MV-4-11 (cell line): ENCODE data around the gene FIBP.

ENCODE experiments used
- DNase-seq: peaks from one replicate; lab custom pipeline; 2025; lab: John Stamatoyannopoulos, UW

The FIBP gene

GRCh38 chr11:65888163-65888814, at the start of gene FIBP:
TSS of gene FIBP (minus strand) at chr11:65888471. CDS start at chr11:65888418, 53 bp downstream.
- peak; percentile 93 for DNase-seq

GRCh38 chr11:65937766-65938165, 49.5 kb upstream of the FIBP start:
- DNase-seq = no peak

DNA sequence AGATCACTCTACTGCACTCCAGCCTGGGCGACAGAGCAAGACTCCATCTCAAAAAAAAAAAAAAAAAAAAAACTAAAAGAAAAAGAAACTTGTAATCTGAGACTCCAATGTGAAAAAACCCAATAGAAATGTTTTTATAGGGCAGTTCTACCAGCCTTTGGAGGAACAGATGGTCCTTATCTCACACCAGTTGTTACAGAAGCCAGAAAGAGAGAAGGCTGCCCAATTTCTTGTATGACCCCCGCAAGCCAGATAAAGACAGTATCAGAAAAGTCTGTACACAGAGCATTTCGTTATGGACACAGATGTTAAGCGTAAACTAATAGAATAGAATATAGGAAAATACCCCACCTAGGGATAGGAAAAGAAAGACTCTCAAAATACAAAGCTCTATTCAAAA, 45.7 kb upstream of the FIBP start:
- no peak for DNase-seq

GRCh38 chr11:65932558-65932919, 44.3 kb upstream of the FIBP start:
- peak; percentile 9 for DNase-seq

DNA sequence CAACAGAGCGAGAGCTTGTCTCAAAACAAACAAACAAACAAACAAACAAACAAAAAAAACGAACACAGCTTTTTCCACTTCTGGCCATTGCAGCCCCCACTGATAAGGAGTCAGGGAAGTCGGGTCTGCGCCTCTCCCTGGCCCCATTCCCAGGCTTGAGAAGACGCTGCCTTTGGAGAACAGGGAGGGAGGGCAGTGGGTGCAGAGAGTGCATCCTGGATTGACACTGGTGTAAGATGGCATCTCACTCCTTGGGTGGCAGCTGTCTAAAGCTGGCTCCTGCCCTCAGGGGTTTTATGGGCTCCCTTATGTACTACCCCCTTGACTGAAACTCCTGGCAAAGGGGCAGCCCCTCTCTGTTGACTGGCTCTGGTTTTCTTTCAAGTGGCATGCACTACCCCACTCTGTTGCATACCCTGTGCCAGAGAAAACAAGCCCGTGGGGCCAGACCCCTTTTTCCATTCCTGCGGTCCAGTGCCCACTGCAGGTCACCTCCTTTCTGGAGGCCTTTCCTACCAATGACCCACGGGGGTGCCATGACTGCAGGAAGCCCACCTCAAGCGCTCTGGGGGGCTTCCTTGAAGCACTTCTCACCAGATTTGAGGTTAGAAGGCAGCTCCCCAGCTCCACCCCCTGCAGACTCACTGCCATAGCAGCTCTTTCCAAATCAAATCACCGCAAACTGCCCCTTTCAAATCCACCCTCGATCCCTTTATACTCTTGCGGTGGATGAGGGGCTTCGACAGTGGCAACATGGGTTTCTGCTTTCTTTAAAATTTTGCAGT, 43.7 kb upstream of the FIBP start:
- no peak for DNase-seq

DNA sequence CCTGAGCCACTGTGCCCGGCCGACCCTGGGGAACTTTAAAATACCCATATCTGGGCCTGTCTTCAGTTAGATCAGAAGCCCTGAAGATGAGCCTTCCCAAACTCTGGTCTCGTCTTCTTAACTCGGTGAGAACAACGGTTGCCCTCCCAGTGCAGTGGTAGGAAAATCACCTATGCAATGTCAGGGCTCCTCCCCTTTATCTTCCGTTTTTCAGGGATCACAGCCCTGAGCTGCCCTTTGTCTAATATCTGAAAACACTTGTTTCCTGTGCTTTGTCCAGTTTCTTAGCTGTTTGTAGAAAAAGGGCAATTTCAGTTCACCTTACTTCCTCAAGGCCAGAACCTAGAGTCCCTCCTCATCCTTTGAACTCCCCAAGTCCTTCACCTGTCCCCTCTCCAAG, 40.4 kb upstream of the FIBP start:
- no peak for DNase-seq

DNA sequence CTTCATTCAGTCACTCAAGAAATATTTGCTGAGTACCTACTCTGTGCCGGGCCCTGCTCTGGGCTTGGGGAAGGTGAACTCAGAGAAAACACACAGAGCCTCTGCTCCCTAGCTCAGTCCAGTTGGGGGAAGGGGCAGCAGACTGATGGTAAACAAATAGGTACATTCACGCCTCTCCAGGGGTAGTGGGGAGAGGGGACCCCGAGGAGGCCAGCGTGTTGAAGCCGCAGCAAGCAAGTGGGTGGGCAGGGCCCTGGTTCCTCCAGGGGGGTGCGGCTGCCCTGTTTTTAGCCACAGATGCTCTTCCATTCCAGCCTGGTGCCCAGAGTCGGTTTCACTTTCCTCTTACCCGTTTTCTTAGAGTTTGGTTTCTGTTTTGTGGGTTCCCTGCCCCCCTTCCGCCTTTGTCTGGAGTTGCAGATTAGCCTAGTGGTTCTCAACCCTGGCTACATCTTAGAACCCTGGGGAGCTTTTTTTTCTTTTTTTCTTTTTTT, 39.7 kb upstream of the FIBP start:
- DNase-seq = peak; percentile 89

DNA sequence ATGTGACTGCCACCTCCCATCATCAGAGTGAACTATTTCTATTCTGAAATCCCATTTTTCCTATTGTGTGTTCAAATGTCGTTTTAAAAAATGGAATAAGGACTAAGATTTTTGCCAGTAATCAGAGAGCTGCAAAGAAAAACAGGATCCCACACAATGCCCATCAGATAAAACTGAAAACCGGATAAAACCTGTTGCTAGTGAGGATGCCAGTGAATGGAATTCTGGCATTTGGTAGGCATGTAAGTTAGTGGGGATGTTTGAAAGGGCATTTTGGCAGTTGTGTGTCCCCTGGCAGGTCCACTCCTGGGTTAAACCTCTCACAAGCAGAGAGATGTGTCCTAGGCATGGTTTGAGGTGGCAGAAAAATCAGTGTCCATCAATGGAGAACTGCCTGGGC, 37.1 kb upstream of the FIBP start:
- no peak for DNase-seq

DNA sequence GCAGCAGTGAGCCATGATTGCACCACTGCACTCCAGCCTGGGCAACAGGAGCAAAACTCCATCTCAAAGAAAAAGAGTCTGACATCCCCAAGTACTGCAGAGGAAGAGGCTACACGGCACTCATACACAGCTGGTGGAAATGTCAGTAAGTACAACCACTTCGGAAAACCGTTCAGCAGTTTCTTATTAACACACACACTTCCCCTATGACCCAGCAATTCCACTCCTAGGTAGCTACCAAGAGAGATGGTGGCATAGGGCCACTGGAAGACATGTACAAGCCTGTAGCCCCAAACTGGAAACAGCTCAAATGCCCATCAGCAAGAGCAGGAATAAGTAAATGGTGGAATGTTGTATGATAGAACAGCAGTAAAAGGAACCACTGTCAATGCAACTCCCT, 34.3 kb upstream of the FIBP start:
- no peak for DNase-seq

DNA sequence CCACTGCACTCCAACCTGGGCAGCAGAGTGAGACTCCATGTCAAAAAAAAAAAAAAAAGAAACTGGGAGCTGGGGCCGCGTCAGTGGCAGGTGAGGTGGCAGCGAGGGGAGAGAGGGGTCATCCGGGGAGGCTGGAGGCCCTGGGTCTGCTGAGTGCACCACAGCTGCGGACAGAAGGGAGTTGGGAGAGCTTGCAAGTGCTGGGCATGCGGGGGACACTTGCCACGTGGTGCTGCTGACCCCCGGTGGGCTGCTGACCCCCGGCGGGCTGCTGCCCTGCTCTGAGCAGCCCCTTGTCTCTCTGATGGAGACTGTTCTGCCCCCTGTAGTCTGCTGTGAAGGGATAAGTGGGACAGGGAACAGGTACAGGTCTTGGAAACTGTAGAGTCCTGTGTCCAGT, 33.6 kb upstream of the FIBP start:
- no peak for DNase-seq

- no peak for DNase-seq
Observed at GRCh38 chr11:65921033-65921555, 32.8 kb upstream of the FIBP start.

DNA sequence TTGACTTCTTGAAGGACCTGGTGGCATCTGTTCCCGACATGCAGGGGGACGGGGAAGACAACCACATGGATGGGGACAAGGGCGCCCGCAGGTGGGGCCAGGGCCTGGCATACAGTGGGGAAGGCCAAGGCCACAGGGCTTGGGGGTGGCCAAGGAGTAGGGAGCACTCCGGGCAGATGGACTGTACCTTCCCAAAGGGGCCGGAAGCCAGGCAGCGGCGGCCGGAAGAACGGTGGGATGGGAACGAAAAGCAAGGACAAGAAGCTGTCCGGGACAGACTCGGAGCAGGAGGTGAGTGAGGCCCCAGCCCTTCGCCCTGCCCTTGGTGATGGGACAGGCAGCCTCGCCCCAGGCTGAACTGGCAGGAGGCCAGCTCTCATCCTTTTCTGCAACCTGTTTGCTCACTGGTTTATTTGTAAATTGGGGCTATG, 32.1 kb upstream of the FIBP start:
- DNase-seq = no peak

DNA sequence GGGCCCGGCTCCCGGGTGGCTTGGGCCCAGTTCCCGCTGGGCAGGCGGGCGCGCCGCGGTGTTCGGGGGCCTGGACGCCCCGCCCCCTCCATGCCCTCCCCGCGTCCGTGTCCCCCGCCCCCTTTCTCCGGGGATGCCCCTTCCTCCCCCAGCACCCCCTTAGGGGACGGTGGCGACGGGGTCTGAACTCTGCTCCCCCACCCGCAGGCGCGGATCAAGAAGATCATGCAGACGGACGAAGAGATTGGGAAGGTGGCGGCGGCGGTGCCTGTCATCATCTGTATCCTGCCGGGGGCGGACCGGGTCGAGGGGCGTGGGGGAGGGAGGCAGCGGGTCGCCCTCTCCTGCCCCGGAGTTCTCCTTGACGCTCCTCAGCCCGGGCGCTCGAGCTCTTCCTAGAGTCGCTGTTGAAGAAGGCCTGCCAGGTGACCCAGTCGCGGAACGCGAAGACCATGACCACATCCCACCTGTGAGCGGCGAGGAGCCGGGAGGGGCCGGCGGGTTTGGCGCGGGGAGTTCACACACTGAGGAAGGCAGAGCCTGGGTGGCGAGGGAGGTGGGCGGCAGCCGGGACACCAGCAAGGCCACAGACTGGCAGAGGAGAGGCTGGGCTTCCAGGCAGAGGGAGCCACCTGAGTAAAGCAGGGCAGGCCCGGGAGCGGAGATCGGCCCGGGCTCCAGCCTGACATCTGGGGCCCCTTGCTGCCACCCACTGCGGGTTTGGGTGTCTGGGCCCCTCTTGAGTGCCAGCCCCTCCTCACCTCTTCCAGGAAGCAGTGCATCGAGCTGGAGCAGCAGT, 31.5 kb upstream of the FIBP start:
- no peak for DNase-seq

GRCh38 chr11:65919141-65919572, 30.9 kb upstream of the FIBP start, which contains the start of gene DRAP1:
TSS of gene DRAP1 (plus strand) at chr11:65919426. CDS start at chr11:65919502, 76 bp downstream.
- peak; percentile 96 for DNase-seq

- no peak for DNase-seq
Observed at GRCh38 chr11:65918211-65919140, 30.2 kb upstream of the FIBP start, which contains the start of gene C11orf68. TSS of gene C11orf68 (minus strand) at chr11:65919062. CDS start at chr11:65919031, 31 bp downstream.

DNA sequence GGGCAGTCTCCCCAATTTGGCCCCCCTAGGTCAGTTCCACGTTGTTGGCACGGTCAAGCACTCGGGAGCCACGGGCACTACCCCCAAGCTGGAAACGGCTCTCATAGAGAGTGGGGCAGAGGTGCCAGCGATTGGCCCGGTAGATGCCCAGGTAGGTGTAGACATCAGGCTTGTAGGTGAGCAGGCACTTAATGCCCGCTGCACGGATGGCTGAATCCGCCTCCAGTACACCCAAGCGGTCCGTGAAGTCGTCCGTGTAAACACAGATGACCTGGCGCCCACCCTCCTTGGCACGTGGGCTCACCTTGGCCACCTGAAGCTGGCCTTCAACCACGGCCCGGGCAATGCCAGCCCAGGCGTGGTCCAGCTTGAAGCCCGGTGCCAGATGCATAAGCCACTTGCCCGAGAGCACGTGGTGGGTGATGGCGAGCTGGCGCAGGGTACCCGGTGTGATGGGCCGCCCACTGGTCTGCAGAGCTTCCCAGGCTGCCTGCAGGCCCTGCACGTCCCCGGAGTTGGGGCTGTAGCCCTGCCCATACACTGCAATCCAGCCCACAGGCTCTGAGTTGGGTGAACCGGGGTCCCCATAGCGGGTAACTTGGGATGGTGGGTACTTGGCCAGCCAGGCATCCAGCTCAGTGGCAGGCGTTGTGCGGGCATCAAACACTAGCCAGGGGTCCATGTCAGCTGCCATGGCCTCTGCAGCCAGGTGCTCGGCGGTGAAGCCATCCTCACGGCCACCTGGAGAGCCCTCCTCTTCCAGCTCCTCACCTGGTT, 29.4 kb upstream of the FIBP start:
- DNase-seq = no peak

- DNase-seq = no peak
Observed at GRCh38 chr11:65917077-65917433, 28.8 kb upstream of the FIBP start.

DNA sequence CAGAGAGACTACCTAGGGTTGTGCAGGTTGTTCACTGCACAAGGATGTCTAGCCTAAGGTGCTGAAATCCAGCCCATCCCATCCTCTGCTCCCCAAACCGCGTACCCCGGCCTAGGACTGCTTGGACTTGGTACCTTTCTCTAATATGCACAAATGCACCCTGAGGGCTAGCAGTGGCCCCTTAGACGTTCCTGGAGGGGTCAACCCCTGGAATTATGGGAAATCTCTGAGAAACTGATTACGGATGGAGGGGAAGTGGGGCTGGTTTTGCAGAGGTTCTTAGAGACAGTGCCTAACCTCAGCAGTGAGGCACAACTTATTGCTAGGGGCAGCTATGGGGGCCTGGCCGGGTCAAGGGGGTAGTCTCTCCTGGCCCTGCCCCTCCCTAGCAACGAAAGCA, 28.1 kb upstream of the FIBP start:
- DNase-seq = no peak

- DNase-seq = peak; percentile 72
Observed at GRCh38 chr11:65915821-65916251, 27.6 kb upstream of the FIBP start.

- DNase-seq = peak; percentile 60
Observed at GRCh38 chr11:65915101-65915820, 27.0 kb upstream of the FIBP start.
